Hepatocyte (in vitro differentiated cells): ENCODE measurements around the gene GEMIN5. TPM values are rescaled to one million over a fixed set of nuclear protein-coding genes. Genes with fewer than 3 reads are reported as not detected.

Experiments used
- DNase-seq: peaks from one replicate; pipeline ENCODE4 v3.0.0-alpha.2; 2016; ENCODE audit warnings: low spot score
- H2AFZ ChIP-seq: fragments of 200-600 bp; sonication (generic); 2 replicates; pipeline ENCODE4 v1.6.0; 2016; ENCODE audit warnings: antibody characterized with exemption, mild to moderate bottlenecking
- H3K27ac ChIP-seq: fragments of 200-600 bp; sonication (generic); 2 replicates; pipeline ENCODE4 v1.5.1; 2016; ENCODE audit warnings: mild to moderate bottlenecking
- H3K27me3 ChIP-seq: fragments of 200-600 bp; sonication (generic); 2 replicates; pipeline ENCODE4 v1.6.1; 2016
- H3K36me3 ChIP-seq: fragments of 200-600 bp; sonication (generic); replicated peaks from 2 replicates; pipeline ENCODE4 v1.5.1; 2016; ENCODE audit warnings: low read depth; ENCODE audit not compliant: insufficient read depth
- H3K4me1 ChIP-seq: fragments of 200-600 bp; sonication (generic); 2 replicates; pipeline ENCODE4 v1.5.1; 2016; ENCODE audit warnings: mild to moderate bottlenecking, moderate library complexity; ENCODE audit not compliant: insufficient read depth
- H3K4me2 ChIP-seq: fragments of 200-600 bp; sonication (generic); 2 replicates; pipeline ENCODE4 v1.6.0; 2016
- H3K4me3 ChIP-seq: fragments of 200-600 bp; sonication (generic); 2 replicates; pipeline ENCODE4 v1.5.1; 2016; ENCODE audit warnings: mild to moderate bottlenecking
- H3K79me2 ChIP-seq: fragments of 200-600 bp; sonication (generic); 2 replicates; pipeline ENCODE4 v1.6.0; 2017; ENCODE audit warnings: mild to moderate bottlenecking
- H3K9me2 ChIP-seq: fragments of 200-600 bp; sonication (generic); replicated peaks from 2 replicates; pipeline ENCODE4 v1.6.0; 2017; ENCODE audit warnings: mild to moderate bottlenecking; ENCODE audit not compliant: insufficient read depth
- H3K9me3 ChIP-seq: fragments of 200-600 bp; sonication (generic); 2 replicates; pipeline ENCODE4 v1.5.1; 2016; ENCODE audit warnings: low read depth, mild to moderate bottlenecking
- H4K20me1 ChIP-seq: fragments of 200-600 bp; sonication (generic); 2 replicates; pipeline ENCODE4 v1.6.0; 2016; ENCODE audit warnings: mild to moderate bottlenecking; ENCODE audit not compliant: insufficient read depth, poor library complexity, severe bottlenecking
- EZH2 ChIP-seq: fragments of 200-600 bp; sonication (generic); IDR thresholded peaks from 2 replicates; pipeline ENCODE4 v1.6.1; 2016; ENCODE audit warnings: antibody characterized with exemption, mild to moderate bottlenecking, borderline replicate concordance
- EZH2phosphoT487 ChIP-seq: fragments of 200-600 bp; sonication (generic); IDR thresholded peaks from one replicate; pipeline ENCODE4 v1.6.1; 2018; ENCODE audit warnings: antibody characterized with exemption, mild to moderate bottlenecking, low read depth, moderate library complexity; ENCODE audit not compliant: unreplicated experiment, severe bottlenecking
- WGBS: methylation state at CpG from one replicate; pipeline ENCODE4 v1.1.6; 2016; ENCODE audit warnings: low lambda C conversion rate; ENCODE audit errors: missing lambda C conversion rate; 5-methylcytosine and 5-hydroxymethylcytosine counted together
- polyA plus RNA-seq: library from polyadenylated mRNA; unstranded; fragments of >200 nt; fragmentation: Nextera tagmentation; extraction: Ambion mirVana; gene quantifications from 2 replicates; pipeline ENCODE4 v1.2.1, GENCODE V29; 2016
- total RNA-seq: library from RNA; depleted of rRNA; stranded (reverse); fragments of >200 nt; gene quantifications from 2 replicates; pipeline ENCODE4 v1.2.3, GENCODE V29; 2014
- TF ChIP-seq, protein P1 (sequence below): fragments of 200-600 bp; sonication (generic); IDR thresholded peaks from 2 replicates; pipeline ENCODE4 v1.5.1; 2016; ENCODE audit warnings: antibody characterized with exemption, mild to moderate bottlenecking; ENCODE audit not compliant: poor library complexity

GEMIN5 gene
- total and polyA plus RNA-seq, 2 experiments from 2014 or later, result 6.2 to 12.1 TPM

DNA sequence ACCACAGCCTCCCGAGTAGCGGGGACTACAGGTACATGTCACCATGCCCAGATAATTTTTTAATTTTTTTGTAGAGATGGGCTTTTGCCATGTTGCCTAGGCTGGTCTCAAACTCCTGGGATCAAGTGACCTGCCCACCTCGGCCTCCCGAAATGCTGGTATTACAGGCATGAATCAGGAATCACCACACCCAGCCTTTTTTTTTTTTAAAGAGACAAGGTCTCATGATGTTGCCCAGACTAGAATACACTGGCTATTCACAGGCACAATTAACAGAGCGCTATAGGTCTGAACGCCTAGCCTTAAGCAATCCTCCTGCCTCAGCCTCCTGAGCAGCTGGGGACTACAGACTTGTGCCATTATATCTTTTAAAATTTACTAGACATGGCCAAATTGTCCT is 36.1 kb downstream of the GEMIN5 start:
- TF ChIP-seq EZH2phosphoT487 (no peak), EZH2 (no peak)
- TF ChIP-seq, protein P1, sequence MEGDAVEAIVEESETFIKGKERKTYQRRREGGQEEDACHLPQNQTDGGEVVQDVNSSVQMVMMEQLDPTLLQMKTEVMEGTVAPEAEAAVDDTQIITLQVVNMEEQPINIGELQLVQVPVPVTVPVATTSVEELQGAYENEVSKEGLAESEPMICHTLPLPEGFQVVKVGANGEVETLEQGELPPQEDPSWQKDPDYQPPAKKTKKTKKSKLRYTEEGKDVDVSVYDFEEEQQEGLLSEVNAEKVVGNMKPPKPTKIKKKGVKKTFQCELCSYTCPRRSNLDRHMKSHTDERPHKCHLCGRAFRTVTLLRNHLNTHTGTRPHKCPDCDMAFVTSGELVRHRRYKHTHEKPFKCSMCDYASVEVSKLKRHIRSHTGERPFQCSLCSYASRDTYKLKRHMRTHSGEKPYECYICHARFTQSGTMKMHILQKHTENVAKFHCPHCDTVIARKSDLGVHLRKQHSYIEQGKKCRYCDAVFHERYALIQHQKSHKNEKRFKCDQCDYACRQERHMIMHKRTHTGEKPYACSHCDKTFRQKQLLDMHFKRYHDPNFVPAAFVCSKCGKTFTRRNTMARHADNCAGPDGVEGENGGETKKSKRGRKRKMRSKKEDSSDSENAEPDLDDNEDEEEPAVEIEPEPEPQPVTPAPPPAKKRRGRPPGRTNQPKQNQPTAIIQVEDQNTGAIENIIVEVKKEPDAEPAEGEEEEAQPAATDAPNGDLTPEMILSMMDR, result no peak
- H3K27me3 ChIP-seq, result no peaks in the 10 kb centered on the region
- H4K20me1 ChIP-seq, result no peaks in the 10 kb centered on the region
- DNase-seq, result no peak
- no peak overlapping the region for H3K4me3 ChIP-seq
- H3K4me2 ChIP-seq, result no peak overlapping the region
- no peaks in the 10 kb centered on the region for H3K4me1 ChIP-seq
- WGBS, result 98% methylated on average over 6 of the region's 6 CpGs
- no peaks in the 10 kb centered on the region for H3K36me3 ChIP-seq
- no peaks in the 10 kb centered on the region for H3K9me3 ChIP-seq
- no peak overlapping the region for H2AFZ ChIP-seq
- H3K9me2 ChIP-seq, result no peaks in the 10 kb centered on the region
- no peak overlapping the region for H3K27ac ChIP-seq
- H3K79me2 ChIP-seq, result no peaks in the 10 kb centered on the region

DNA sequence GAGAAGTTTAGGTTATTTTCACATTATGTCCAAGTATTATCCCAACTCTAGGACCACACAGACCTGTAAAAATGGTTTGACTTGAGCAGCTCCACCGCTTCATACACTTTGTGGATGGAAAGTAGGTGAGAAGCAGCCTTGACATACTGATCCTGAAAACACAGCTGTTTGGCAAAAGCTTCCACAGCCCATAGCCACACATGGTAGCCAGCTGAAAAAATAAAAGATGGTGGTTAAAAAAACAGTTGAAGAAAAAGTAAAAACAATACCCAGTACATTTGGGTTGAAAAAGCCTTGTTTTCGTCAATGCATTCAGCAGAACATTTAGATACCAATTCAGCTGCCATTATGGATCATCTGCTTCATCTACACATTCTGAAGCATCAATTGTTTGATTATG is 36.7 kb downstream of the GEMIN5 start:
- H3K9me3 ChIP-seq, result no peaks in the 10 kb centered on the region
- H3K36me3 ChIP-seq, result no peaks in the 10 kb centered on the region
- no peak for TF ChIP-seq EZH2phosphoT487
- 100% methylated on average over 2 of the region's 2 CpGs for WGBS
- H3K4me2 ChIP-seq, result no peak overlapping the region
- no peak overlapping the region for H3K4me3 ChIP-seq
- no peaks in the 10 kb centered on the region for H3K79me2 ChIP-seq
- no peaks in the 10 kb centered on the region for H3K4me1 ChIP-seq
- no peak overlapping the region for H2AFZ ChIP-seq
- no peaks in the 10 kb centered on the region for H3K9me2 ChIP-seq
- no peaks in the 10 kb centered on the region for H3K27me3 ChIP-seq
- no peaks in the 10 kb centered on the region for H4K20me1 ChIP-seq
- DNase-seq, result no peak
- H3K27ac ChIP-seq, result no peak overlapping the region

DNA sequence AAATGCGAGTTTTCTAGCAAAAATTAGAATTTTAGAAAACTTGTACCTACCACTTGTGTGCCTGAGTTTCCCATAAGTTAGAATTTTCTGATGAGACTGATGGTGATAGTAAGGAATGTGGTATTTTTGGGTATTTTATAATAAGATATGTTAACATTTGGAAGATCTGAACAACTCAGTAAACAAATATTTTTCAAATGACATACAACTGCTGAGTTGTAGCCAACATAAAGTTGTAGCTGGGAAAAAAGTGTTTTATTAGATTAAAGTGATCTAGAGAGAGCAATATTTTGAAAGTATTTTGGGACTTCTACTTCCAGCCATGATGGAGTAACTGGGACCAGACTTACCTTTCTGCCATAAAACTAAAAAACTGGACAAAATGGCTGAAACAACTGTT is 37.9 kb downstream of the GEMIN5 start:
- DNase-seq, result no peak
- no peaks in the 10 kb centered on the region for H3K4me1 ChIP-seq
- H3K4me3 ChIP-seq, result no peak overlapping the region
- H3K9me3 ChIP-seq, result no peaks in the 10 kb centered on the region
- no peak overlapping the region for H3K27ac ChIP-seq
- H4K20me1 ChIP-seq, result no peaks in the 10 kb centered on the region
- H3K9me2 ChIP-seq, result no peaks in the 10 kb centered on the region
- no peak overlapping the region for H2AFZ ChIP-seq
- H3K27me3 ChIP-seq, result no peaks in the 10 kb centered on the region
- H3K4me2 ChIP-seq, result no peak overlapping the region
- no peak for TF ChIP-seq EZH2
- TF ChIP-seq EZH2phosphoT487, result no peak
- TF ChIP-seq, protein P1, result no peak
- no peaks in the 10 kb centered on the region for H3K36me3 ChIP-seq
- 90% methylated on average over 1 of the region's 1 CpG for WGBS
- H3K79me2 ChIP-seq, result no peaks in the 10 kb centered on the region

DNA sequence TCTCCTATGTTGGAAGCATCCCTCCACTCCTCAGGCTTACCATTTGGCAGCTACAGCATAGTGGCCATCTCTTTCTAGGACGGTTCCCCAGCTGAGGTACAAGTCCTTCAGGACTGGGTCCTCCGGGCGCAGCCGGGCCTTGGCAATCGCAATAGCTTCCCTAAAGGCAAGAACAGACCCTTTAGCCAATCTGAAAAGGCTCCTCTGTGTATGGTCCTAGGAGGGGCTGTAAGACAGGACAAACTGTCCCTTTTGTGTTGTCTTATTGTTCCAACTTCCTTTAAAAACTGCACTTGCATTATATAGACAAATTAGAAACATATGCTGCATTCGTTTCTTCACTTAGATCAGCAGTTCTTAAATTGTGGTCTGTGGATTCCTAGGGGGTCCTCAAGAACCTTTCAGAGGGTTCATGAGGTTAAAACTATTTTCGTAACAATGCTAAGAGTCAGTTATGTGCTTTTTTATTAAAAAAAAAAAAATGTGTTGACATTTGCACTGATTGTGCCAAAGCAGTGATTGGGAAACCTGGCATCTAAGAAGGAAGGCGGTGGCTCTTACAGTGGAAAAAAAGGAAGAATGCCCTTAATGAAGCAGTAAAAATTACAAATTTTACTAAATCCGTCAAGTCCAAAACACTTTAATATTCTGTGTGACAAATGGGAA is 38.7 kb downstream of the GEMIN5 start:
- H2AFZ ChIP-seq, result no peak overlapping the region
- no peaks in the 10 kb centered on the region for H4K20me1 ChIP-seq
- no peak overlapping the region for H3K4me2 ChIP-seq
- H3K27me3 ChIP-seq, result no peaks in the 10 kb centered on the region
- no peaks in the 10 kb centered on the region for H3K4me1 ChIP-seq
- no peak overlapping the region for H3K4me3 ChIP-seq
- H3K9me2 ChIP-seq, result no peaks in the 10 kb centered on the region
- H3K27ac ChIP-seq, result no peak overlapping the region
- TF ChIP-seq EZH2 (no peak), EZH2phosphoT487 (no peak)
- TF ChIP-seq, protein P1, result no peak
- H3K79me2 ChIP-seq, result no peaks in the 10 kb centered on the region
- DNase-seq, result no peak
- WGBS, result 87% methylated on average over 9 of the region's 9 CpGs
- no peaks in the 10 kb centered on the region for H3K9me3 ChIP-seq
- no peaks in the 10 kb centered on the region for H3K36me3 ChIP-seq
